Mononuclear cell (primary cell): ENCODE data around the gene NEK3. TPM values are rescaled to one million over a fixed set of nuclear protein-coding genes. Genes with fewer than 3 reads are reported as not detected.
"Not testable (repeated sequence)": the region's sequence is repeated elsewhere in the genome, so short reads cannot be mapped to it uniquely, and the experiment has no call there.

ENCODE experiments used
- H3K27me3 ChIP-seq: 2 replicates; pipeline ENCODE4 v1.6.0; 2011; ENCODE audit warnings: low read length, control low read depth; ENCODE audit not compliant: insufficient read depth
- H3K4me1 ChIP-seq: 2 replicates; pipeline ENCODE4 v1.5.1; 2011; ENCODE audit warnings: mild to moderate bottlenecking, low read length, control low read depth; ENCODE audit not compliant: insufficient read depth
- H3K4me3 ChIP-seq: 2 replicates; pipeline ENCODE4 v1.5.1; 2011; ENCODE audit warnings: mild to moderate bottlenecking, low read length, moderate library complexity
- H3K9me3 ChIP-seq: 2 replicates; pipeline ENCODE4 v1.5.1; 2011; ENCODE audit warnings: low read depth, mild to moderate bottlenecking, control low read depth, low read length
- total RNA-seq: library from RNA; depleted of rRNA; stranded (reverse); fragments of >200 nt; gene quantifications from one replicate; pipeline ENCODE4 v1.2.3, GENCODE V29; 2012

The NEK3 gene
- total RNA-seq, result 4.2 TPM

GRCh38 chr13:52159159-52159982, at the start of gene NEK3:
Gene NEK3, minus strand, starts transcription at chr13:52159597. Its CDS starts 3,406 bp downstream, at chr13:52156191.
- no peaks in the 10 kb centered on the region for H3K27me3 ChIP-seq
- peak within 1 kb of the TSS; percentile 72 for H3K4me3 ChIP-seq
- H3K9me3 ChIP-seq, result no peaks in the 10 kb centered on the region

GRCh38 chr13:52208384-52208783, 49.0 kb upstream of the NEK3 start:
- H3K4me1 ChIP-seq, result peaks cover 13% of the 10 kb centered on the region
- not testable (repeated sequence) for H3K27me3 ChIP-seq, H3K4me3 ChIP-seq, H3K9me3 ChIP-seq

More at GRCh38 chr13:52159159-52159982, at the start of gene NEK3:
- H3K4me1 ChIP-seq, result peaks cover 20% of the 10 kb centered on the region

GRCh38 chr13:52207896-52208295, 48.5 kb upstream of the NEK3 start:
- peaks cover 15% of the 10 kb centered on the region for H3K4me1 ChIP-seq
- not testable (repeated sequence) for H3K9me3 ChIP-seq, H3K27me3 ChIP-seq, H3K4me3 ChIP-seq

GRCh38 chr13:52207337-52207736, 47.9 kb upstream of the NEK3 start:
- peaks cover 15% of the 10 kb centered on the region for H3K4me1 ChIP-seq
- not testable (repeated sequence) for H3K27me3 ChIP-seq, H3K4me3 ChIP-seq, H3K9me3 ChIP-seq

- not testable (repeated sequence) for H3K4me3 ChIP-seq, H3K9me3 ChIP-seq, H3K27me3 ChIP-seq
- peaks cover 15% of the 10 kb centered on the region for H3K4me1 ChIP-seq
Observed at GRCh38 chr13:52204546-52204945, 45.1 kb upstream of the NEK3 start.

- not testable (repeated sequence) for H3K27me3 ChIP-seq
- peaks cover 15% of the 10 kb centered on the region for H3K4me1 ChIP-seq
Observed at GRCh38 chr13:52203864-52204263, 44.5 kb upstream of the NEK3 start.

GRCh38 chr13:52202506-52202905, 43.1 kb upstream of the NEK3 start:
- H3K27me3 ChIP-seq, H3K9me3 ChIP-seq, H3K4me3 ChIP-seq: not testable (repeated sequence)
- H3K4me1 ChIP-seq, result peaks cover 15% of the 10 kb centered on the region

More at GRCh38 chr13:52203864-52204263, 44.5 kb upstream of the NEK3 start:
- H3K9me3 ChIP-seq, H3K4me3 ChIP-seq: not testable (repeated sequence)

- H3K27me3 ChIP-seq, H3K9me3 ChIP-seq, H3K4me3 ChIP-seq: not testable (repeated sequence)
- H3K4me1 ChIP-seq, result peaks cover 15% of the 10 kb centered on the region
Observed at GRCh38 chr13:52201439-52202193, 42.2 kb upstream of the NEK3 start.

- H3K4me3 ChIP-seq, result peak overlapping the region; percentile 84
- peaks cover 13% of the 10 kb centered on the region for H3K4me1 ChIP-seq
- no peaks in the 10 kb centered on the region for H3K9me3 ChIP-seq
- H3K27me3 ChIP-seq, result no peaks in the 10 kb centered on the region
Observed at GRCh38 chr13:52195401-52195837, 36.0 kb upstream of the NEK3 start.

GRCh38 chr13:52194184-52194868, 34.9 kb upstream of the NEK3 start:
- no peaks in the 10 kb centered on the region for H3K27me3 ChIP-seq
- H3K9me3 ChIP-seq, result no peaks in the 10 kb centered on the region
- H3K4me3 ChIP-seq, result peak overlapping the region; percentile 84
- peaks cover 13% of the 10 kb centered on the region for H3K4me1 ChIP-seq

- H3K4me1 ChIP-seq, result peaks cover 13% of the 10 kb centered on the region
- H3K27me3 ChIP-seq, H3K9me3 ChIP-seq: not testable (repeated sequence)
- H3K4me3 ChIP-seq, result peak overlapping the region; percentile 84
Observed at GRCh38 chr13:52193587-52194183, 34.3 kb upstream of the NEK3 start.

- not testable (repeated sequence) for H3K27me3 ChIP-seq, H3K4me3 ChIP-seq, H3K9me3 ChIP-seq, H3K4me1 ChIP-seq
Observed at GRCh38 chr13:52187424-52188187, 28.2 kb upstream of the NEK3 start.

- Histone ChIP-seq H3K27me3 (no peaks in the 10 kb centered on the region), H3K9me3 (no peaks in the 10 kb centered on the region), H3K4me3 (no peak overlapping the region), H3K4me1 (peaks cover 4% of the 10 kb centered on the region)
Observed at GRCh38 chr13:52187029-52187423, 27.6 kb upstream of the NEK3 start.

GRCh38 chr13:52181316-52181954, 22.0 kb upstream of the NEK3 start:
- H3K9me3 ChIP-seq, H3K4me1 ChIP-seq, H3K27me3 ChIP-seq, H3K4me3 ChIP-seq: not testable (repeated sequence)
